NCI-H2171 (cell line): Measurements from ENCODE around the gene MIPEP.
A peak's percentile ranks its signal among the peaks of the same experiment; 100 is the strongest.
"Not testable (repeated sequence)": the region's sequence is repeated elsewhere in the genome, so short reads cannot be mapped to it uniquely, and the experiment has no call there.

ENCODE experiments used
- DNase-seq: peaks from one replicate; lab custom pipeline; 2025; lab: John Stamatoyannopoulos, UW

MIPEP gene

GRCh38 chr13:23888658-23889614 is at the start of gene MIPEP:
MIPEP (minus strand) TSS chr13:23889400; CDS start chr13:23889320, 80 bp downstream.
- DNase-seq = peak; percentile 72

GRCh38 chr13:23934520-23934919 is 45.3 kb upstream of the MIPEP start:
- DNase-seq = no peak

- DNase-seq = no peak
These were observed 39.8 kb upstream of the MIPEP start for GRCh38 chr13:23928985-23929384.

GRCh38 chr13:23923031-23923430 is 33.8 kb upstream of the MIPEP start:
- no peak for DNase-seq

- DNase-seq = no peak
These were observed 33.1 kb upstream of the MIPEP start for GRCh38 chr13:23922005-23922932.

- no peak for DNase-seq
These were observed 32.3 kb upstream of the MIPEP start for GRCh38 chr13:23921451-23921888.

- no peak for DNase-seq
These were observed 29.8 kb upstream of the MIPEP start for GRCh38 chr13:23919006-23919405.

- DNase-seq = no peak
These were observed 29.0 kb upstream of the MIPEP start for GRCh38 chr13:23918208-23918607.

GRCh38 chr13:23915308-23915707 is 26.1 kb upstream of the MIPEP start:
- no peak for DNase-seq

GRCh38 chr13:23912469-23912868 is 23.3 kb upstream of the MIPEP start:
- DNase-seq = no peak

GRCh38 chr13:23909606-23910005 is 20.4 kb upstream of the MIPEP start:
- no peak for DNase-seq

GRCh38 chr13:23905766-23906165 is 16.6 kb upstream of the MIPEP start:
- no peak for DNase-seq

GRCh38 chr13:23903906-23904280 is 14.7 kb upstream of the MIPEP start:
- no peak for DNase-seq

- no peak for DNase-seq
These were observed 14.0 kb upstream of the MIPEP start for GRCh38 chr13:23902975-23903905.

- no peak for DNase-seq
These were observed 12.2 kb upstream of the MIPEP start for GRCh38 chr13:23901365-23901764.

GRCh38 chr13:23899555-23899954 is 10.4 kb upstream of the MIPEP start:
- DNase-seq = no peak

- DNase-seq = no peak
These were observed 8.9 kb upstream of the MIPEP start for GRCh38 chr13:23898101-23898500.

GRCh38 chr13:23897452-23897919 is 8.3 kb upstream of the MIPEP start, which contains the start of gene C1QTNF9B:
C1QTNF9B (minus strand) TSS chr13:23897502.
- not testable (repeated sequence) for DNase-seq

- DNase-seq = not testable (repeated sequence)
These were observed 5.5 kb upstream of the MIPEP start for GRCh38 chr13:23894746-23895145.

- DNase-seq = not testable (repeated sequence)
These were observed 4.6 kb upstream of the MIPEP start for GRCh38 chr13:23893791-23894190.
